Measurements from ENCODE around the gene LAMA3. TPM values are rescaled to one million over a fixed set of nuclear protein-coding genes. Genes with fewer than 3 reads are reported as not detected.

Gene LAMA3
- total and polyA plus RNA-seq, 10 donors, result 1.3 to 7.1 (median 3.0) TPM

DNA sequence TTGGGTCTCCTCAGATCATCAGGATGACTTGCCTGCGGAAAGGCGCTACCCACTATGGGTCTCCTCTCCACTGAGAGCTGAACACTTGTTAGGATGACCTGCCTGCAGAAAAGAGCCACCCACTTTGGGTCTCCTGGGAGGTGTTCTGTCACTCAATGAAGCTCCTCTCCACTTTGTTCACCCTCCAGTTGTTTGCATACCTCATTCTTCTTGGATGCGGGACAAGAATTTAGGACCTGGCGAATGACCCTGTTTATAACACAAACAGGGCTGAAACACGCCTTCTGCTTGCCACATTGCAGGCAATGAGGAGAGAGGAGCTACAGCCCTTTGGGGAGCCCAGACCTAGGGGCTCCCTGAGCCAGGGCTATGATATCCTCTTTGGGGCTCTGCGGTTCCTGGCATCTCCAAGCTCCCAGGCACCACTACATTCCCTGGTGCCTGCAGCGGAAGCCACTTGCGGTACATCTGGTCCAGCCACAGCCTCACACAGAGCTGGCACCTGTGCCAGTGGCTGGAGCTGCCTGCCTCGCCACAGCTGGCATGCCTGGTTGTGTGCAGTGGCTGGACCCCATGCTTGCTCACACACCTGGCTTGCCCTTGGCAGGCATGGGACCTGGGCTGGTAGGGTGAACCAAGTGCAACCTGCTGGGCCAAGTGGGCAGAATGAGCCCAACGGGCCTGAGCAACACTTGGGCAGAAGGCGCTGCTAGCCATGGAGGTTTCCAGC lies 47.2 kb upstream of the LAMA3 start:
- TF ChIP-seq POLR2A (IDR thresholded peaks at IDR 0.05), result no peak
- no peak for TF ChIP-seq POLR2AphosphoS5 (IDR thresholded peaks at IDR 0.05)
- TF ChIP-seq CTCF (IDR thresholded peaks at IDR 0.05 in 8 of 11, conservative IDR thresholded peaks at IDR 0.05 in 3 of 11), result no peak
- peaks cover 0 to 15% (median 12%) of the 10 kb centered on the region in 8 donors for H3K9me3 ChIP-seq
- intact Hi-C loops (cut with DNase I; ENCODE audit: low total_unique reads), result no loop called here
- no peaks in the 10 kb centered on the region for H3K4me1 ChIP-seq
- H3K4me3 ChIP-seq, result no peak overlapping the region
- H3K27me3 ChIP-seq (replicated peaks in 1 of 7), result peaks cover 0 to 4% (median 0%) of the 10 kb centered on the region in 7 donors
- no peak for DNase-seq
- WGBS, 5 donors, result 91 to 96% (median 95%) methylated on average over 9 to 11 of the region's 11 CpGs
- no peak overlapping the region for H3K27ac ChIP-seq
- no peaks in the 10 kb centered on the region for H3K36me3 ChIP-seq

DNA sequence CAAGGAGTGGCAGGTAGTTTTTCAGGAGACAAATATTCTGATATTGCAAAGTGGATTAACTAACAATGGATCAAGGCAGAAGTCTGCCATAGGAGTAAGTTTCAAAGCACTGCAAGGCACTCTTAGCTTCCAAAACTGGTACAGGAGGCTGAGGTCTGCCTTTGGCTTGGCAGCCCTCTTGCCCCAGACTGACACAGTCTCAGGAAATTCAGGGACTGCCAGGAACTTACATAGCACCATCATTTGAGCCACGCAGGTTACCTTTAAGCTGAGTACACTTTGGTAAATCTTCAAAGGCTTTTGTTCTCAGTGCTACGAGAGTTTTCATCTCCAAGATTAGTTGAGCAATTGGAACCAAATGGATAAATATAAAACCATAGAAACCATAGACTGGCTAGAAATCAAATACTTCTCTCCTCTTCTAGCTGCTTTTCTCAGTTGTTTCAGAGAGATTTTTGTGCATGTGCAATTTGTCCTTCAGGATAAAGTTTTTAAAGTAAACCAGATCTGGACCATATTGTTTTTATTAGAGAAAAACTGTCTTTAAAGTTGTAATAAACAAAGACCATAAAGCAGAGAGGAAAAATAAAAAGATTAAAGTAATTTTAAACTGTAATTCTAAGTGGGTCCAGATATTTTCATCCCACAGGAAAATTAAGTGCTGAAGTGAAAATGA lies 45.3 kb upstream of the LAMA3 start:
- Histone ChIP-seq H3K27me3 (replicated peaks in 1 of 7) (peaks cover 0 to 4% (median 0%) of the 10 kb centered on the region in 7 donors), H3K4me1 (peaks cover 0 to 4% (median 0%) of the 10 kb centered on the region in 6 donors), H3K4me3 (no peak overlapping the region), H3K9me3 (peaks cover 0 to 15% (median 12%) of the 10 kb centered on the region in 8 donors), H3K36me3 (no peaks in the 10 kb centered on the region), H3K27ac (no peak overlapping the region)
- intact Hi-C loops (cut with DNase I; ENCODE audit: low total_unique reads), result no loop called here
- TF ChIP-seq CTCF (IDR thresholded peaks at IDR 0.05 in 8 of 11, conservative IDR thresholded peaks at IDR 0.05 in 3 of 11) (no peak), POLR2AphosphoS5 (IDR thresholded peaks at IDR 0.05) (no peak), POLR2A (IDR thresholded peaks at IDR 0.05) (no peak)
- WGBS, 5 donors, result 87 to 91% (median 89%) methylated on average over 2 of the region's 2 CpGs
- no peak for DNase-seq

DNA sequence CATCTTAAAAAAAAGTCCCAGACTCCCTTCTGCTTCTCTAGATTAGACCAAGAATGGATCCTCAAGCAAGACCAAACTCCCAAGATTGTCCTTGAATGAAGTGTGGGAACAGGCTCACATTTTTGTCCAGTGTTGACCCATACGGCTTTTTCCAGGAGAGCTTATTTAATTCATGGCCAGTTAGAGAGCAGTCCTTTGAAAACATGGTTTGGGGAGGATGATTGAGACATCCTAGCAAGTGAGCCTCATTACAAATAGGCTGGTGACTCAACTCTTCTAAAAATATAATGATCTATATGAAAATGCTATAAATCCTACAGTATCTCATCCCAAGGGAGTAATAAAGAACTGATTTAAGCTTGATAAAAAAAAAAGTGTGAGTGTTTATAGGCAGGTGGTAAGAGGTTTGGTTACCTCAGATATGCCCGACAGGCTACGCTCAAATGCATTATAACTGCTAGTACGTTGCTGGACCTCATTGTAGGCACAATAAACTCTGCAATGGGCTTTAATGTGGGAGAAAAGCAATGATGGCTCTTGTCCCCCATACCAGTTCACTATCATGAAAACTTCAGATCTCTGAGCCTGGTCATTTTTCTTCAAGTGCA lies 43.6 kb upstream of the LAMA3 start:
- no peaks in the 10 kb centered on the region for H3K36me3 ChIP-seq
- intact Hi-C loops (cut with DNase I; ENCODE audit: low total_unique reads), result no loop called here
- DNase-seq, result no peak
- peaks cover 0 to 15% (median 12%) of the 10 kb centered on the region in 8 donors for H3K9me3 ChIP-seq
- peaks cover 0 to 4% (median 0%) of the 10 kb centered on the region in 7 donors for H3K27me3 ChIP-seq (replicated peaks in 1 of 7)
- peaks cover 0 to 9% (median 0%) of the 10 kb centered on the region in 6 donors for H3K4me1 ChIP-seq
- TF ChIP-seq CTCF (IDR thresholded peaks at IDR 0.05 in 8 of 11, conservative IDR thresholded peaks at IDR 0.05 in 3 of 11), result no peak
- TF ChIP-seq POLR2A (IDR thresholded peaks at IDR 0.05), result no peak
- no peak for TF ChIP-seq POLR2AphosphoS5 (IDR thresholded peaks at IDR 0.05)
- no peak overlapping the region for H3K27ac ChIP-seq
- H3K4me3 ChIP-seq, result no peak overlapping the region
- 83 to 97% (median 93%) methylated on average over 4 of the region's 4 CpGs for WGBS, 5 donors

GRCh38 chr18:23646282-23646681 lies 43.0 kb upstream of the LAMA3 start:
- H3K4me3 ChIP-seq, result no peak overlapping the region
- peaks cover 0 to 9% (median 0%) of the 10 kb centered on the region in 6 donors for H3K4me1 ChIP-seq
- DNase-seq, result no peak
- H3K27ac ChIP-seq, result no peak overlapping the region
- TF ChIP-seq POLR2A (IDR thresholded peaks at IDR 0.05) (no peak), POLR2AphosphoS5 (IDR thresholded peaks at IDR 0.05) (no peak), CTCF (IDR thresholded peaks at IDR 0.05 in 8 of 11, conservative IDR thresholded peaks at IDR 0.05 in 3 of 11) (no peak)
- H3K36me3 ChIP-seq, result no peaks in the 10 kb centered on the region
- H3K9me3 ChIP-seq, result peaks cover 0 to 12% (median 11%) of the 10 kb centered on the region in 8 donors
- intact Hi-C loops (cut with DNase I; ENCODE audit: low total_unique reads), result no loop called here
- WGBS, 5 donors, result 85 to 92% (median 87%) methylated on average over 2 of the region's 2 CpGs
- H3K27me3 ChIP-seq (replicated peaks in 1 of 7), result peaks cover 0 to under 1% (median 0%) of the 10 kb centered on the region in 7 donors

All from spleen (tissue), 11 donors.